Measurements from ENCODE around the gene DIDO1. TPM values are rescaled to one million over a fixed set of nuclear protein-coding genes. Genes with fewer than 3 reads are reported as not detected.

The DIDO1 gene
- total RNA-seq, 2 experiments from 2014 or later: 51.9 to 54.3 TPM

DNA sequence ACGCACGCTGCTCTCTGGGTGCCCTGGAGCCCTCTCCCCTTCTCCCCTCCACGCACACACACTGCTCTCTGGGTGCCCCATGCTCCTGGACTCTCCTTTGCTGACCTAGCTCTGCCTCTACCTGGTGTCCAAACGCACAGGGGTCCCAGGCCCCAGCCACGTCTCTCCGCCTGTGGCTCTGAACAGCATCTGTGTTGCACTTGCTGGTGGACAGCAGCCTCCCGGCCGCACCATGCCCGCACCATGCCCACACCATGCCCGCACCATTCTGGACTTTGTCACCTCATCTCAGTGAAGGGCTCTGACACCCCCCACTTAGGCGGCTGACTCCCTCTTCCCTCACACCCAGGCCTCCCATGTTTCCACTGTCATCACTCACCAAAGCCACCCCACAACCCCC, 86.5 kb downstream of the DIDO1 start:
- Mint-ChIP-seq H3K27me3 (no peaks in the 10 kb centered on the region), H3K9me3 (no peaks in the 10 kb centered on the region), H3K27ac (no peak overlapping the region), H3K4me1 (ENCODE audit: low read depth) (no peaks in the 10 kb centered on the region), H3K4me3 (no peak overlapping the region), H3K36me3 (ENCODE audit: low read depth) (peaks cover 4% of the 10 kb centered on the region)
- H3K36me3 ChIP-seq (ENCODE audit: insufficient read depth, low read length): no peaks in the 10 kb centered on the region
- H3K9me3 ChIP-seq (ENCODE audit: control insufficient read depth in 1 of 2, insufficient read depth in 1 of 2, low read length in 2 of 2): no peaks in the 10 kb centered on the region
- no peak overlapping the region for H3K27ac ChIP-seq (ENCODE audit: low read depth in 1 of 2, low read length in 2 of 2)
- H3K4me3 ChIP-seq (ENCODE audit: low read length): no peak overlapping the region
- ChIA-PET POLR2A (no interaction called here), CTCF (no interaction called here)
- H3K27me3 ChIP-seq (ENCODE audit: control insufficient read depth in 1 of 2, insufficient read depth in 2 of 2, low read length in 2 of 2): no peaks in the 10 kb centered on the region
- TF ChIP-seq, protein P1, sequence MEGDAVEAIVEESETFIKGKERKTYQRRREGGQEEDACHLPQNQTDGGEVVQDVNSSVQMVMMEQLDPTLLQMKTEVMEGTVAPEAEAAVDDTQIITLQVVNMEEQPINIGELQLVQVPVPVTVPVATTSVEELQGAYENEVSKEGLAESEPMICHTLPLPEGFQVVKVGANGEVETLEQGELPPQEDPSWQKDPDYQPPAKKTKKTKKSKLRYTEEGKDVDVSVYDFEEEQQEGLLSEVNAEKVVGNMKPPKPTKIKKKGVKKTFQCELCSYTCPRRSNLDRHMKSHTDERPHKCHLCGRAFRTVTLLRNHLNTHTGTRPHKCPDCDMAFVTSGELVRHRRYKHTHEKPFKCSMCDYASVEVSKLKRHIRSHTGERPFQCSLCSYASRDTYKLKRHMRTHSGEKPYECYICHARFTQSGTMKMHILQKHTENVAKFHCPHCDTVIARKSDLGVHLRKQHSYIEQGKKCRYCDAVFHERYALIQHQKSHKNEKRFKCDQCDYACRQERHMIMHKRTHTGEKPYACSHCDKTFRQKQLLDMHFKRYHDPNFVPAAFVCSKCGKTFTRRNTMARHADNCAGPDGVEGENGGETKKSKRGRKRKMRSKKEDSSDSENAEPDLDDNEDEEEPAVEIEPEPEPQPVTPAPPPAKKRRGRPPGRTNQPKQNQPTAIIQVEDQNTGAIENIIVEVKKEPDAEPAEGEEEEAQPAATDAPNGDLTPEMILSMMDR (IDR thresholded peaks at IDR 0.05): no peak
- ATAC-seq (ENCODE audit: poor library complexity) (no peak), DNase-seq (no peak)
- no peaks in the 10 kb centered on the region for H3K4me1 ChIP-seq (ENCODE audit: insufficient read depth, low read length)
- intact Hi-C loops (cut with DNase I, micrococcal nuclease): no loop called here

DNA sequence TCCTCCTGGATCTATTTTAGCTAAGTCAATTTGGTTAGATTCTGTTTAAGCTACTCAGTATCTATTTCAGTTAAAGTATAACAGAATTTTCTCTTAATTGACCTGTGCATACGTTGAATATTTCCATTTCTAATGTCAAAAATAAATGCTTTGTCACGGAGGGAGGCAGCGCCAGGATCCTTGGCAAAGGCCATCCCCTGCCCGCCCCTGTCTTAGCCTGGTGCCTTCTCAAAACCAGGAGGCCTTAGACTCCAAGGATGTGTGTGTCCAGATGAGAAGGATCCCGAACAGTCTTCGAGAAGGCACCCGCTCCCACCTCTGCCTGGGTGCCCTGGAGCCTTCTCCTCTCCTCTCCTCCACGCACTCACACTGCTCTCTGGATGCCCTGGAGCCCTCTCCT, 87.0 kb downstream of the DIDO1 start:
- Histone ChIP-seq H3K27me3 (ENCODE audit: control insufficient read depth in 1 of 2, insufficient read depth in 2 of 2, low read length in 2 of 2) (no peaks in the 10 kb centered on the region), H3K27ac (ENCODE audit: low read depth in 1 of 2, low read length in 2 of 2) (no peak overlapping the region), H3K4me1 (ENCODE audit: insufficient read depth, low read length) (no peaks in the 10 kb centered on the region), H3K4me3 (ENCODE audit: low read length) (no peak overlapping the region), H3K36me3 (ENCODE audit: insufficient read depth, low read length) (no peaks in the 10 kb centered on the region), H3K9me3 (ENCODE audit: control insufficient read depth in 1 of 2, insufficient read depth in 1 of 2, low read length in 2 of 2) (no peaks in the 10 kb centered on the region)
- intact Hi-C loops (cut with DNase I, micrococcal nuclease): no loop called here
- Mint-ChIP-seq H3K9me3 (no peaks in the 10 kb centered on the region), H3K27me3 (no peaks in the 10 kb centered on the region), H3K4me3 (no peak overlapping the region), H3K4me1 (ENCODE audit: low read depth) (no peaks in the 10 kb centered on the region), H3K36me3 (ENCODE audit: low read depth) (peaks cover 4% of the 10 kb centered on the region), H3K27ac (no peak overlapping the region)
- ATAC-seq (ENCODE audit: poor library complexity): no peak
- DNase-seq: no peak
- ChIA-PET CTCF (no interaction called here), POLR2A (no interaction called here)
- TF ChIP-seq, protein P1 (IDR thresholded peaks at IDR 0.05): no peak

DNA sequence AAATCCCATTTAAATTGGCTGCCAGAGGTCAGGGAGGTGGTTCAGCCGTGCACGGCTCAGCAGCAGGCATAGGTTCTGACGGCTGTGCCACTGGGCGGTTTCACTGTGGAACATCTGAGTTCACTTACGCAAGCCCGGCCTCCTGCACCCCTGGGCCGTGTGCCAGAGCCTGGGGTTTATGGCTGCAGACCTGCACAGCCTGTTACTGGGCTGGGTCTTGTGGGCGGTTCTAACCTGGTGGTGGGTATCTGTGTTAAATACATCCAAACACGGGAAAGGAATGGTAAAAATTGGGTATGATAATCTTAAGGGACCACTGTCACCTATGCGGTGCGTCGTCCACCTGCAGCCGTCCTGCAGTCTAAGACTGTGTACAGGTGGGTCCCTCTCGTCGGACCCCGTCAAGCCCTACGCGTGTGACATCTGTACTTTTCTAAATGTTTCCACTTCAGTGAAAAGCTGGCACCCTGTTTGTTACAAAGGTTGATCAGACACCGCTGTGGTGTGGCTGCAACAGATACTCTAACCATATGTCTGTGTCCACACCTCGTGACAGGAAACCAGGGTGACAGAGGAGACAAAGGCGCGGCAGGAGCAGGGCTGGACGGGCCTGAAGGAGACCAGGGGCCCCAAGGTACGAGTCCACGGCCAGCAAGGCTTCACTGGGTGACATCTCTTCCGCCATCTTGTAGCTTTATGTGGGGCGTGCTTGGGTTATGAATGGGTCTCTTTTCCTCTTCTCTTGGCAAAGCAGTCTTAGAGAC, 88.0 kb downstream of the DIDO1 start:
- H3K27ac ChIP-seq (ENCODE audit: low read depth in 1 of 2, low read length in 2 of 2): no peak overlapping the region
- ATAC-seq (ENCODE audit: poor library complexity): no peak

More for the DNA sequence above, 88.0 kb downstream of the DIDO1 start:
- Histone ChIP-seq H3K36me3 (ENCODE audit: insufficient read depth, low read length) (no peaks in the 10 kb centered on the region), H3K4me1 (ENCODE audit: insufficient read depth, low read length) (no peaks in the 10 kb centered on the region), H3K9me3 (ENCODE audit: control insufficient read depth in 1 of 2, insufficient read depth in 1 of 2, low read length in 2 of 2) (no peaks in the 10 kb centered on the region), H3K4me3 (ENCODE audit: low read length) (no peak overlapping the region), H3K27me3 (ENCODE audit: control insufficient read depth in 1 of 2, insufficient read depth in 2 of 2, low read length in 2 of 2) (no peaks in the 10 kb centered on the region)
- intact Hi-C loops (cut with DNase I, micrococcal nuclease): no loop called here
- TF ChIP-seq, protein P1 (IDR thresholded peaks at IDR 0.05): no peak
- no peaks in the 10 kb centered on the region for H3K27me3 Mint-ChIP-seq
- POLR2A ChIA-PET: no interaction called here
- no peak overlapping the region for H3K27ac Mint-ChIP-seq
- H3K9me3 Mint-ChIP-seq: no peaks in the 10 kb centered on the region
- no peak for DNase-seq
- H3K36me3 Mint-ChIP-seq (ENCODE audit: low read depth): peaks cover 4% of the 10 kb centered on the region
- H3K4me3 Mint-ChIP-seq: no peak overlapping the region
- no peaks in the 10 kb centered on the region for H3K4me1 Mint-ChIP-seq (ENCODE audit: low read depth)
- CTCF ChIA-PET: no interaction called here
